Natural killer cell (primary cell): Measurements from ENCODE around the gene TRUB2. TPM values are rescaled to one million over a fixed set of nuclear protein-coding genes. Genes with fewer than 3 reads are reported as not detected.

Source experiments
- ATAC-seq, 3 donors: fragments of 150-1000 bp in 2 of 3; fragments of 200-7000 bp in 1 of 3; cut with Tn5 transposase; 1 replicate in 1 of 3; 2 replicates in 2 of 3; pipeline ENCODE4 v1.10.0; 2021; ENCODE audit warnings: mild to moderate bottlenecking in 2 of 3, moderate library complexity in 2 of 3
- DNase-seq, 2 donors: peaks; one replicate each; pipeline versions ENCODE4 v3.0.0 to v3.0.0-alpha.2; 2013 to 2021; ENCODE audit warnings: mixed read lengths in 1 of 2
- H3K27ac ChIP-seq: one replicate; pipeline ENCODE4 v1.5.1; 2013; ENCODE audit warnings: mild to moderate bottlenecking, low read length
- H3K27me3 ChIP-seq: one replicate; pipeline ENCODE4 v1.6.1; 2013; ENCODE audit warnings: low read length; ENCODE audit not compliant: control insufficient read depth, insufficient read depth
- H3K36me3 ChIP-seq: one replicate; pipeline ENCODE4 v1.6.1; 2013; ENCODE audit warnings: low read length; ENCODE audit not compliant: control insufficient read depth, insufficient read depth
- H3K4me1 ChIP-seq: one replicate; pipeline ENCODE4 v1.6.1; 2013; ENCODE audit warnings: low read length; ENCODE audit not compliant: control insufficient read depth, insufficient read depth
- H3K4me3 ChIP-seq: one replicate; pipeline ENCODE4 v1.5.1; 2013; ENCODE audit warnings: low read length
- H3K9me3 ChIP-seq: one replicate; pipeline ENCODE4 v1.6.1; 2013; ENCODE audit warnings: low read length; ENCODE audit not compliant: control insufficient read depth, insufficient read depth
- H3K27ac Mint-ChIP-seq, 2 donors: one replicate each; pipeline ENCODE4 v1.8.0; 2022; ENCODE audit warnings: mild to moderate bottlenecking in 2 of 2, mixed read lengths in 2 of 2, moderate library complexity in 1 of 2
- H3K27me3 Mint-ChIP-seq, 2 donors: one replicate each; pipeline ENCODE4 v1.8.0; 2022; ENCODE audit warnings: low read depth in 2 of 2, mixed read lengths in 2 of 2
- H3K36me3 Mint-ChIP-seq: one replicate; pipeline ENCODE4 v1.8.0; 2022; ENCODE audit warnings: mixed read lengths
- H3K4me1 Mint-ChIP-seq, 2 donors: one replicate each; pipeline ENCODE4 v1.8.0; 2022; ENCODE audit warnings: mixed read lengths in 2 of 2
- H3K4me3 Mint-ChIP-seq: one replicate; pipeline ENCODE4 v1.8.0; 2022; ENCODE audit warnings: mild to moderate bottlenecking, moderate library complexity, mixed read lengths
- H3K9me3 Mint-ChIP-seq, 2 donors: one replicate each; pipeline ENCODE4 v1.8.0; 2022; ENCODE audit warnings: mixed read lengths in 2 of 2
- CTCF ChIP-seq: fragments of 200-600 bp; IDR thresholded peaks from one replicate; pipeline ENCODE4 v1.8.0; 2022; ENCODE audit warnings: antibody characterized with exemption
- WGBS: methylation state at CpG from one replicate; pipeline ENCODE4 v1.1.7; 2013; ENCODE audit warnings: missing lambda C conversion rate; ENCODE audit not compliant: insufficient coverage; 5-methylcytosine and 5-hydroxymethylcytosine counted together
- intact Hi-C: fragments of 100-400 bp; cut with micrococcal nuclease; formaldehyde crosslinking; loops from one replicate; pipeline ENCODE4 v1.14.2; 2022
- total RNA-seq, 4 donors: library from RNA; stranded (reverse); fragments of 120-200 nt in 1 of 4; gene quantifications; one replicate each; pipeline versions ENCODE4 v1.2.3 to v1.2.4, GENCODE V29; 2013 to 2022

TRUB2 gene
- total RNA-seq, 3 donors from 2014 or later (not counting 1 experiment from before 2014, with no cell fraction given): 8.8 to 12.0 (median 11.3) TPM

DNA sequence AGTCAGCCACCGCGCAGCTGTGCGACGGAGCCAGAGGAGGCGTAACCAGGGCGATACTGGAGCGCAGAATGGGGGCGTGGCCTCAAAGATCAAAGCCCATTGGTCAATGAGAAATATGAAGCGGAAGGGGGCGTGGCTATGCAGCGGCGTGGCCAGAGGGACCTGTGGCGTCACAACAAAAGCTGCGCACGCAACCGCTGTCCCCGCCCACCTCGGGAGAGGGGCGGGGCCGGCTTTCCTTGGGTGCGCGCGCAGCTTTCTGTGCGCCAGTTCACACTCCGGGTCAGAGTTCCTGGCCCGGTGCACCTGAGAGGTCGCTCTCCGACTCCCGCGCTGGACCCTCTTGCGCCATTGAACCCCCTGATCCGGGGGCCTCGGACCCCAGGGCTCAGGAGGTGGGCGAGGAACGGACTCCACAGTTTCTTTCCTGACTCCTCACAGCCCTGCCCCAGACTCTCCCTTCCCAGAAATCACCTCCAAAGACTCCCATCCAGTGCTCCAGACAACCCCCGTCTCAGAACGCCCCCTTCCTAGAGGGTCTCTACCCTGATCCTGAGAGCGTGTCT is 46.2 kb downstream of the TRUB2 start, which contains the start of gene SWI5:
TSS of gene SWI5 (plus strand) at position 269 of the 566 bp plus-strand sequence.
- H3K9me3 Mint-ChIP-seq: no peaks in the 10 kb centered on the region
- DNase-seq (peak; percentile 99 to 100), ATAC-seq (peak; percentile 92 to 99 (median 93))
- peak within 1 kb of the TSS; percentile 71 for H3K4me3 ChIP-seq
- H3K9me3 ChIP-seq: no peaks in the 10 kb centered on the region
- H3K27ac ChIP-seq: peak within 1 kb of the TSS; percentile 80
- intact Hi-C loops: loop anchor here (5.0 kb wide), 1 partner anchor 46 kb away; the partner anchor contains the start of genes COQ4 and TRUB2
- WGBS: under 1% methylated on average over 38 of the region's 38 CpGs
- no peaks in the 10 kb centered on the region for H3K27me3 ChIP-seq
- H3K4me1 Mint-ChIP-seq: peaks cover 21 to 33% of the 10 kb centered on the region in 2 donors
- H3K4me1 ChIP-seq: peaks cover 23% of the 10 kb centered on the region
- TF ChIP-seq CTCF: no peak
- peaks cover 14% of the 10 kb centered on the region for H3K36me3 ChIP-seq
- peak within 1 kb of the TSS; percentile 91 to 99 for H3K27ac Mint-ChIP-seq
- peaks cover 0 to 2% of the 10 kb centered on the region in 2 donors for H3K27me3 Mint-ChIP-seq
- H3K4me3 Mint-ChIP-seq: peak within 1 kb of the TSS; percentile 92
- H3K36me3 Mint-ChIP-seq: no peaks in the 10 kb centered on the region

DNA sequence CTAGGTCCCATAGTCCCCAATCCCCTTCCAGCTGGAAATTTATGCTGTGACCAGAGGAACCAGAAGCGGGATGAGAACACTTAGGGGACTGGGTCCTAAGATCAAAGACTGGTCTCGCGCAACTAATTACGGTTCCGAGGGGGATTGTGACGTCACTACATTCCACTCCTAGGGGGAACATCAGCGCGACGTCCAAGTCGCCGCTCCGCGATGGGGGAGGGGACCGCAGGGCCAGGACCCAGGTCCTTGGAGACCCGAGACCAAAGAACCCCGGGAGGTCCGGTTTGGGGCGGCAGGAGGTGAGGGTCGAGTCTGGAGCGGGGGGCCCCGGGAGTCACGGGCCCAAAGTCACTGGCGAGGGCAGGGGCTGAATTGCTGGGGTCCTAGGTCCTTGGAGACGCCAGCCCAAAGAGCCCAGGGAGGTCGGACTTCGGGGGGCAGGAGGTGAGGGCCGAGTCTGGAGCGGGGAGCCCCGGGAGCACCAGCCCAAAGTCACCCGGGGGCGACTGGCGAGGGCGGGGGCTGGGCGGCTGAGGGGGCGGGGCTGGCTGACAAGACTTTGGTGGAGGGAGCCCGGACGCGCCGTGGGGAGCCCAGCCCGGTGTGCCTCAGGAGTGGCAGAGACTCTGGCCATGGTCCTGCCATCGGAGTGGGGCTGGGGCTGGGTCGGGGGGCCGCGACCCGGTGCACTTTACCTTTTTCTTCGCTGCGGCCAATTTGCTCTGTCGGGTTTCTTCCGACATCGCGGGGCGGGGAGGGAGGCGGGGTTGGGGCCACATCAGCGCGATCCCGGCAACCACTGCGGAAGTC is 46.8 kb downstream of the TRUB2 start, which contains the start of gene GOLGA2:
TSS of gene GOLGA2 (minus strand) at position 810 of the 810 bp plus-strand sequence. CDS start at position 779, 31 bp downstream.
- TF ChIP-seq CTCF: no peak
- peak within 1 kb of the TSS; percentile 91 to 99 for H3K27ac Mint-ChIP-seq
- ATAC-seq (peak; percentile 52 to 70 (median 61)), DNase-seq (peak in 1 of 2 donors; percentile 46)
- no peaks in the 10 kb centered on the region for H3K9me3 Mint-ChIP-seq
- H3K4me1 ChIP-seq: peaks cover 23% of the 10 kb centered on the region
- H3K36me3 ChIP-seq: peaks cover 16% of the 10 kb centered on the region
- peak within 1 kb of the TSS; percentile 92 for H3K4me3 Mint-ChIP-seq
- H3K27me3 ChIP-seq: no peaks in the 10 kb centered on the region
- intact Hi-C loops: loop anchor here (5.0 kb wide), 1 partner anchor 47 kb away; the partner anchor contains the start of genes COQ4 and TRUB2
- H3K27me3 Mint-ChIP-seq: peaks cover 0 to 2% of the 10 kb centered on the region in 2 donors
- H3K27ac ChIP-seq: peak within 1 kb of the TSS; percentile 80
- under 1% methylated on average over 57 of the region's 57 CpGs for WGBS
- H3K4me1 Mint-ChIP-seq: peaks cover 21 to 33% of the 10 kb centered on the region in 2 donors
- H3K4me3 ChIP-seq: peak within 1 kb of the TSS; percentile 71
- H3K9me3 ChIP-seq: no peaks in the 10 kb centered on the region
- no peaks in the 10 kb centered on the region for H3K36me3 Mint-ChIP-seq

DNA sequence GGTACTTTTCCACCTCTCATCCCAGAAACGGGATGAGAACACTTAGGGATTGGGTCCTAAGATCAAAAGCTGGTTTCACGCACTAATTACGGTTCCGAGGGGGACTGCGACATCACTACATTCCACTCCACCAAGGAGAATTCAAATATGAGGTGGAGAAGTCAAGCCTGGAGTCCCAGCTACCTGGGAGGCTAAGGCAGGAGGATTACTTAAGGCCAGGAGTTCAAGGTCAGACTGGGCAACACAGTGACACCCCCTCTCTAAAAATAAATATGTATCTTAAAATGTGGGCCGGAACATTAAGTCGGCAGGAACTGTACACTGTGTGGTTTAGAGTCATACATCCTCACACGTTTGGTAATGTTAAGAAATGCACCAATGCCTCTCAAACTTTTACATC is 48.0 kb downstream of the TRUB2 start:
- ATAC-seq: no peak
- peaks cover 23% of the 10 kb centered on the region for H3K4me1 ChIP-seq
- H3K4me1 Mint-ChIP-seq: peaks cover 21 to 33% of the 10 kb centered on the region in 2 donors
- DNase-seq: no peak
- no peaks in the 10 kb centered on the region for H3K27me3 ChIP-seq
- intact Hi-C loops: no loop called here
- H3K36me3 ChIP-seq: peaks cover 16% of the 10 kb centered on the region
- TF ChIP-seq CTCF: no peak
- no peak overlapping the region for H3K4me3 ChIP-seq
- peak overlapping the region; percentile 91 to 99 for H3K27ac Mint-ChIP-seq
- H3K4me3 Mint-ChIP-seq: peak overlapping the region; percentile 92
- H3K27ac ChIP-seq: no peak overlapping the region
- peaks cover 0 to 2% of the 10 kb centered on the region in 2 donors for H3K27me3 Mint-ChIP-seq
- H3K9me3 Mint-ChIP-seq: no peaks in the 10 kb centered on the region
- H3K36me3 Mint-ChIP-seq: no peaks in the 10 kb centered on the region
- 81% methylated on average over 5 of the region's 8 CpGs for WGBS
- no peaks in the 10 kb centered on the region for H3K9me3 ChIP-seq
